Natural killer cell (primary cell): ENCODE results near the gene RNASE9. TPM values are rescaled to one million over a fixed set of nuclear protein-coding genes. Genes with fewer than 3 reads are reported as not detected.

Source experiments
- ATAC-seq, 3 donors: fragments of 150-1000 bp in 2 of 3; fragments of 200-7000 bp in 1 of 3; cut with Tn5 transposase; 1 replicate in 1 of 3; 2 replicates in 2 of 3; pipeline ENCODE4 v1.10.0; 2021; ENCODE audit warnings: mild to moderate bottlenecking in 2 of 3, moderate library complexity in 2 of 3
- DNase-seq, 2 donors: peaks; one replicate each; pipeline versions ENCODE4 v3.0.0 to v3.0.0-alpha.2; 2013 to 2021; ENCODE audit warnings: mixed read lengths in 1 of 2
- H3K27ac ChIP-seq: one replicate; pipeline ENCODE4 v1.5.1; 2013; ENCODE audit warnings: mild to moderate bottlenecking, low read length
- H3K27me3 ChIP-seq: one replicate; pipeline ENCODE4 v1.6.1; 2013; ENCODE audit warnings: low read length; ENCODE audit not compliant: control insufficient read depth, insufficient read depth
- H3K36me3 ChIP-seq: one replicate; pipeline ENCODE4 v1.6.1; 2013; ENCODE audit warnings: low read length; ENCODE audit not compliant: control insufficient read depth, insufficient read depth
- H3K4me1 ChIP-seq: one replicate; pipeline ENCODE4 v1.6.1; 2013; ENCODE audit warnings: low read length; ENCODE audit not compliant: control insufficient read depth, insufficient read depth
- H3K4me3 ChIP-seq: one replicate; pipeline ENCODE4 v1.5.1; 2013; ENCODE audit warnings: low read length
- H3K9me3 ChIP-seq: one replicate; pipeline ENCODE4 v1.6.1; 2013; ENCODE audit warnings: low read length; ENCODE audit not compliant: control insufficient read depth, insufficient read depth
- H3K27ac Mint-ChIP-seq, 2 donors: one replicate each; pipeline ENCODE4 v1.8.0; 2022; ENCODE audit warnings: mild to moderate bottlenecking in 2 of 2, mixed read lengths in 2 of 2, moderate library complexity in 1 of 2
- H3K27me3 Mint-ChIP-seq, 2 donors: one replicate each; pipeline ENCODE4 v1.8.0; 2022; ENCODE audit warnings: low read depth in 2 of 2, mixed read lengths in 2 of 2
- H3K36me3 Mint-ChIP-seq: one replicate; pipeline ENCODE4 v1.8.0; 2022; ENCODE audit warnings: mixed read lengths
- H3K4me1 Mint-ChIP-seq, 2 donors: one replicate each; pipeline ENCODE4 v1.8.0; 2022; ENCODE audit warnings: mixed read lengths in 2 of 2
- H3K4me3 Mint-ChIP-seq: one replicate; pipeline ENCODE4 v1.8.0; 2022; ENCODE audit warnings: mild to moderate bottlenecking, moderate library complexity, mixed read lengths
- H3K9me3 Mint-ChIP-seq, 2 donors: one replicate each; pipeline ENCODE4 v1.8.0; 2022; ENCODE audit warnings: mixed read lengths in 2 of 2
- CTCF ChIP-seq: fragments of 200-600 bp; IDR thresholded peaks from one replicate; pipeline ENCODE4 v1.8.0; 2022; ENCODE audit warnings: antibody characterized with exemption
- WGBS: methylation state at CpG from one replicate; pipeline ENCODE4 v1.1.7; 2013; ENCODE audit warnings: missing lambda C conversion rate; ENCODE audit not compliant: insufficient coverage; 5-methylcytosine and 5-hydroxymethylcytosine counted together
- intact Hi-C: fragments of 100-400 bp; cut with micrococcal nuclease; formaldehyde crosslinking; loops from one replicate; pipeline ENCODE4 v1.14.2; 2022
- total RNA-seq, 4 donors: library from RNA; stranded (reverse); fragments of 120-200 nt in 1 of 4; gene quantifications; one replicate each; pipeline versions ENCODE4 v1.2.3 to v1.2.4, GENCODE V29; 2013 to 2022

The RNASE9 gene
- total RNA-seq, 3 donors from 2014 or later (not counting 1 experiment from before 2014, with no cell fraction given), result not detected

- Histone ChIP-seq H3K36me3 (no peaks in the 10 kb centered on the region), H3K9me3 (no peaks in the 10 kb centered on the region), H3K27ac (no peak overlapping the region), H3K27me3 (no peaks in the 10 kb centered on the region), H3K4me3 (no peak overlapping the region), H3K4me1 (no peaks in the 10 kb centered on the region)
- TF ChIP-seq CTCF, result no peak
- Mint-ChIP-seq H3K36me3 (no peaks in the 10 kb centered on the region), H3K9me3 (no peaks in the 10 kb centered on the region), H3K4me1 (no peaks in the 10 kb centered on the region), H3K27me3 (peaks cover 0 to 9% of the 10 kb centered on the region in 2 donors), H3K27ac (no peak overlapping the region), H3K4me3 (no peak overlapping the region)
- DNase-seq (no peak), ATAC-seq (no peak)
- WGBS, result no CpG with 5 or more reads among the region's 1 CpG
- intact Hi-C loops, result no loop called here
These were observed 38.5 kb downstream of the RNASE9 start for GRCh38 chr14:20522332-20522731.

- H3K9me3 Mint-ChIP-seq, result no peaks in the 10 kb centered on the region
- H3K4me1 Mint-ChIP-seq, result no peaks in the 10 kb centered on the region
- no peak for DNase-seq
These were observed 43.9 kb downstream of the RNASE9 start for GRCh38 chr14:20516921-20517320.

GRCh38 chr14:20515846-20516245 lies 45.0 kb downstream of the RNASE9 start:
- no peak overlapping the region for H3K27ac ChIP-seq
- H3K9me3 Mint-ChIP-seq, result no peaks in the 10 kb centered on the region
- no peaks in the 10 kb centered on the region for H3K9me3 ChIP-seq
- H3K4me3 ChIP-seq, result no peak overlapping the region
- no peak for ATAC-seq
- H3K27me3 ChIP-seq, result no peaks in the 10 kb centered on the region
- DNase-seq, result no peak
- no peaks in the 10 kb centered on the region for H3K4me1 ChIP-seq
- peaks cover 0 to 6% of the 10 kb centered on the region in 2 donors for H3K27me3 Mint-ChIP-seq
- no peaks in the 10 kb centered on the region for H3K4me1 Mint-ChIP-seq
- H3K27ac Mint-ChIP-seq, result no peak overlapping the region
- no peaks in the 10 kb centered on the region for H3K36me3 Mint-ChIP-seq
- H3K4me3 Mint-ChIP-seq, result no peak overlapping the region
- intact Hi-C loops, result no loop called here
- no peaks in the 10 kb centered on the region for H3K36me3 ChIP-seq
- 62% methylated on average over 3 of the region's 4 CpGs for WGBS
- TF ChIP-seq CTCF, result no peak

More at GRCh38 chr14:20516921-20517320, 43.9 kb downstream of the RNASE9 start:
- TF ChIP-seq CTCF, result no peak
- Mint-ChIP-seq H3K36me3 (no peaks in the 10 kb centered on the region), H3K27me3 (peaks cover 0 to 6% of the 10 kb centered on the region in 2 donors), H3K27ac (no peak overlapping the region), H3K4me3 (no peak overlapping the region)
- no peaks in the 10 kb centered on the region for H3K27me3 ChIP-seq
- no peak for ATAC-seq
- intact Hi-C loops, result no loop called here
- WGBS, result 93% methylated on average over 4 of the region's 4 CpGs
- no peaks in the 10 kb centered on the region for H3K36me3 ChIP-seq
- H3K9me3 ChIP-seq, result no peaks in the 10 kb centered on the region
- no peak overlapping the region for H3K4me3 ChIP-seq
- H3K27ac ChIP-seq, result no peak overlapping the region
- no peaks in the 10 kb centered on the region for H3K4me1 ChIP-seq

GRCh38 chr14:20512177-20512905 lies 48.5 kb downstream of the RNASE9 start:
- Mint-ChIP-seq H3K4me1 (no peaks in the 10 kb centered on the region), H3K36me3 (no peaks in the 10 kb centered on the region), H3K4me3 (no peak overlapping the region), H3K27me3 (peaks cover 0 to 6% of the 10 kb centered on the region in 2 donors), H3K9me3 (no peaks in the 10 kb centered on the region), H3K27ac (no peak overlapping the region)
- Histone ChIP-seq H3K27me3 (no peaks in the 10 kb centered on the region), H3K9me3 (no peaks in the 10 kb centered on the region), H3K27ac (no peak overlapping the region), H3K4me3 (no peak overlapping the region), H3K4me1 (no peaks in the 10 kb centered on the region), H3K36me3 (no peaks in the 10 kb centered on the region)
- intact Hi-C loops, result no loop called here
- 68% methylated on average over 6 of the region's 7 CpGs for WGBS
- ATAC-seq (no peak), DNase-seq (no peak)
- no peak for TF ChIP-seq CTCF
